Neuronal stem cell (in vitro differentiated cells): ENCODE data around the gene AP1S1.

ENCODE experiments used
- DNase-seq: peaks from one replicate; pipeline ENCODE4 v3.0.0-alpha.2; 2013; ENCODE audit warnings: low spot score
- H2AFZ ChIP-seq: one replicate; pipeline ENCODE4 v1.6.1; 2013; ENCODE audit warnings: mild to moderate bottlenecking, low read length, inconsistent platforms
- H2AK5ac ChIP-seq: 2 replicates; pipeline ENCODE4 v1.6.1; 2013; ENCODE audit warnings: low read depth, mild to moderate bottlenecking, inconsistent platforms, low read length, moderate library complexity, mixed read lengths
- H2BK120ac ChIP-seq: 2 replicates; pipeline ENCODE4 v1.6.1; 2013; ENCODE audit warnings: low read depth, mild to moderate bottlenecking, inconsistent platforms, low read length, moderate library complexity, mixed read lengths
- H2BK12ac ChIP-seq: one replicate; pipeline ENCODE4 v1.6.1; 2013; ENCODE audit warnings: low read length, inconsistent platforms
- H2BK15ac ChIP-seq: 2 replicates; pipeline ENCODE4 v1.6.1; 2013; ENCODE audit warnings: mild to moderate bottlenecking, low read length, inconsistent platforms, mixed read lengths
- H2BK5ac ChIP-seq: one replicate; pipeline ENCODE4 v1.6.1; 2013; ENCODE audit warnings: inconsistent platforms, mild to moderate bottlenecking, low read length, moderate library complexity
- H3K14ac ChIP-seq: one replicate; pipeline ENCODE4 v1.6.1; 2013; ENCODE audit warnings: low read length, inconsistent platforms
- H3K18ac ChIP-seq: 2 replicates; pipeline ENCODE4 v1.6.1; 2013; ENCODE audit warnings: low read length, inconsistent platforms
- H3K23ac ChIP-seq: 2 replicates; pipeline ENCODE4 v1.6.1; 2013; ENCODE audit warnings: low read depth, mild to moderate bottlenecking, mixed read lengths, low read length, inconsistent platforms; ENCODE audit not compliant: poor library complexity
- H3K27ac ChIP-seq: replicated peaks from 3 replicates; pipeline ENCODE4 v1.5.1; 2013; ENCODE audit warnings: low read length, inconsistent platforms
- H3K27me3 ChIP-seq, 3 experiments: 2 replicates each; pipeline ENCODE4 v1.6.1; 2013; ENCODE audit warnings: low read length in 3 of 3, mild to moderate bottlenecking in 2 of 3, inconsistent platforms in 1 of 3, low read depth in 1 of 3, mixed read lengths in 1 of 3, moderate library complexity in 1 of 3; ENCODE audit not compliant: control insufficient read depth in 3 of 3, insufficient read depth in 3 of 3
- H3K36me3 ChIP-seq, 2 donors: replicated peaks in 1 of 2; 2 replicates each; pipeline ENCODE4 v1.6.1; 2013; ENCODE audit warnings: low read length in 2 of 2; ENCODE audit not compliant: control insufficient read depth in 2 of 2, insufficient read depth in 2 of 2
- H3K4ac ChIP-seq: 2 replicates; pipeline ENCODE4 v1.6.1; 2013; ENCODE audit warnings: inconsistent platforms, mild to moderate bottlenecking, low read length, moderate library complexity
- H3K4me1 ChIP-seq, 2 donors: 1 replicate in 1 of 2; 2 replicates in 1 of 2; pipeline ENCODE4 v1.6.1; 2013; ENCODE audit warnings: low read length in 2 of 2, low read depth in 1 of 2; ENCODE audit not compliant: control insufficient read depth in 2 of 2, insufficient read depth in 1 of 2
- H3K4me2 ChIP-seq: one replicate; pipeline ENCODE4 v1.6.1; 2013; ENCODE audit warnings: mild to moderate bottlenecking, low read length, inconsistent platforms; ENCODE audit not compliant: insufficient read depth, poor library complexity, severe bottlenecking
- H3K4me3 ChIP-seq, 2 donors: 2 replicates each; pipeline ENCODE4 v1.5.1; 2013; ENCODE audit warnings: low read length in 2 of 2, mild to moderate bottlenecking in 2 of 2, inconsistent platforms in 1 of 2, moderate library complexity in 1 of 2
- H3K79me1 ChIP-seq: one replicate; pipeline ENCODE4 v1.6.1; 2013; ENCODE audit warnings: low read depth, mild to moderate bottlenecking, inconsistent platforms, low read length, moderate library complexity
- H3K9ac ChIP-seq: one replicate; pipeline ENCODE4 v1.6.1; 2013; ENCODE audit warnings: mild to moderate bottlenecking, low read depth, low read length, inconsistent platforms; ENCODE audit not compliant: poor library complexity
- H3K9me3 ChIP-seq, 2 donors: replicated peaks in 1 of 2; 2 replicates each; pipeline versions ENCODE3 to v1.6.1; 2013; ENCODE audit warnings: low read length in 2 of 2, mild to moderate bottlenecking in 2 of 2, inconsistent platforms in 1 of 2, low read depth in 1 of 2, mixed read lengths in 1 of 2, moderate library complexity in 1 of 2; ENCODE audit not compliant: control insufficient read depth in 2 of 2, insufficient read depth in 1 of 2
- H4K8ac ChIP-seq: one replicate; pipeline ENCODE4 v1.6.1; 2013; ENCODE audit warnings: low read depth, mild to moderate bottlenecking, inconsistent platforms, low read length, moderate library complexity
- H4K91ac ChIP-seq: one replicate; pipeline ENCODE4 v1.6.1; 2013; ENCODE audit warnings: low read length, low read depth, mild to moderate bottlenecking, inconsistent platforms; ENCODE audit not compliant: poor library complexity
- WGBS, 2 donors: extraction: QIAGEN DNeasy Blood & Tissue Kit; methylation state at CpG; one replicate each; pipeline ENCODE4 v1.1.7; 2013; ENCODE audit warnings: missing lambda C conversion rate in 2 of 2, mixed read lengths in 1 of 2; ENCODE audit not compliant: insufficient read length in 2 of 2, insufficient replicate concordance in 1 of 2; ENCODE audit errors: extremely low coverage in 2 of 2; 5-methylcytosine and 5-hydroxymethylcytosine counted together

Gene AP1S1

GRCh38 chr7:101127460-101128039 is 26.7 kb upstream of the AP1S1 start:
- H3K18ac ChIP-seq: no peak overlapping the region
- no peak overlapping the region for H2BK120ac ChIP-seq
- no peak overlapping the region for H2BK15ac ChIP-seq
- peak overlapping the region; percentile 77 for H2AK5ac ChIP-seq
- no peaks in the 10 kb centered on the region for H3K9me3 ChIP-seq
- no peak overlapping the region for H4K91ac ChIP-seq
- peaks cover 0 to 4% (median 0%) of the 10 kb centered on the region in 3 experiments for H3K27me3 ChIP-seq
- H2AFZ ChIP-seq: peak overlapping the region; percentile 80
- H3K79me1 ChIP-seq: no peaks in the 10 kb centered on the region
- no peak overlapping the region for H3K27ac ChIP-seq
- no peak overlapping the region for H2BK12ac ChIP-seq
- DNase-seq: no peak
- no peak overlapping the region for H3K4ac ChIP-seq
- no peak overlapping the region for H3K14ac ChIP-seq
- H3K9ac ChIP-seq: no peak overlapping the region
- H3K4me2 ChIP-seq: peak overlapping the region; percentile 35
- no peak overlapping the region for H4K8ac ChIP-seq
- WGBS, 2 donors: no CpG with 5 or more reads among the region's 3 CpGs
- no peak overlapping the region for H3K23ac ChIP-seq
- no peak overlapping the region for H2BK5ac ChIP-seq
- peak overlapping the region; percentile 33 to 56 for H3K4me3 ChIP-seq
- H3K4me1 ChIP-seq: peaks cover 11 to 22% of the 10 kb centered on the region in 2 donors
- H3K36me3 ChIP-seq: no peaks in the 10 kb centered on the region

- WGBS, 2 donors: no CpG with 5 or more reads among the region's 14 CpGs
Measured at GRCh38 chr7:101128040-101128834, 26.0 kb upstream of the AP1S1 start.

DNA sequence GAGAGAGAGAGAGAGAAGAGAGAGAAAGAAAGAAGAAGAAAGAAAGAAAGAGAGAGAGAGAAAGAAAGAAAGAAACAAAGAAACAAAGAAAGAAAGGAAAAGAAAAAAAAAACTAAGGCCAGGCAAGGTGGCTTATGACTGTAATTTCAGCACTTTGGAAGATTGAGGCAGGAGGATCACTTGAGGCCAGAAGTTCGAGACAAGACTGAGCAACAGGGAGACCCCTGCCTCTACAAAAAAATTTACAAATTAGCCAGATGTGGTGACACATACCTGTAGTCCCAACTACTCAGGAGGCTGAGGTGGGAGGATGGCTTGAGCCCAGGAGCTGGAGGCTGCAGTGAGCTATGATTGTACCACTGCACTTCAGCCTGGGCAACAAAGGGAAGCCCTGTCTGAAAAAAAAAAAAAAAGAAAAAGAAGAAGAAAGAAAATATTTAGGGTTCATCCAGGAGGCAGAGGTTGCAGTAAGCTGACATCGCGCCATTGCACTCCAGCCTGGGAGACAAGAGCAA is 24.6 kb upstream of the AP1S1 start:
- Histone ChIP-seq H3K18ac (no peak overlapping the region), H3K23ac (no peak overlapping the region), H3K27ac (no peak overlapping the region), H2BK12ac (no peak overlapping the region), H3K4ac (no peak overlapping the region), H3K4me1 (peaks cover 19 to 26% of the 10 kb centered on the region in 2 donors), H4K91ac (no peak overlapping the region), H3K79me1 (no peaks in the 10 kb centered on the region), H2BK120ac (no peak overlapping the region), H3K27me3 (peaks cover 0 to 4% (median 0%) of the 10 kb centered on the region in 3 experiments), H3K36me3 (no peaks in the 10 kb centered on the region), H4K8ac (no peak overlapping the region), H2BK5ac (no peak overlapping the region), H3K4me2 (no peak overlapping the region), H3K9ac (no peak overlapping the region), H3K4me3 (no peak overlapping the region), H3K9me3 (no peaks in the 10 kb centered on the region), H2BK15ac (no peak overlapping the region), H2AFZ (no peak overlapping the region), H3K14ac (no peak overlapping the region), H2AK5ac (no peak overlapping the region)
- DNase-seq: no peak
- no CpG with 5 or more reads among the region's 3 CpGs for WGBS, 2 donors

More at GRCh38 chr7:101128040-101128834, 26.0 kb upstream of the AP1S1 start:
- Histone ChIP-seq H3K27me3 (peaks cover 0 to 4% (median 0%) of the 10 kb centered on the region in 3 experiments), H2BK5ac (no peak overlapping the region), H3K4me2 (no peak overlapping the region), H3K23ac (no peak overlapping the region), H3K79me1 (no peaks in the 10 kb centered on the region), H3K27ac (no peak overlapping the region), H3K4me1 (peaks cover 11 to 20% of the 10 kb centered on the region in 2 donors), H2BK15ac (peak overlapping the region; percentile 55), H2AK5ac (peak overlapping the region; percentile 88), H4K8ac (no peak overlapping the region), H3K9ac (peak overlapping the region; percentile 82), H3K4ac (no peak overlapping the region), H2BK120ac (no peak overlapping the region), H2AFZ (no peak overlapping the region), H3K9me3 (no peaks in the 10 kb centered on the region), H2BK12ac (peak overlapping the region; percentile 65), H3K4me3 (peak overlapping the region in 1 of 2 donors; percentile 12), H3K14ac (no peak overlapping the region), H4K91ac (no peak overlapping the region), H3K18ac (peak overlapping the region; percentile 86), H3K36me3 (no peaks in the 10 kb centered on the region)
- DNase-seq: no peak
